Endodermal cell (in vitro differentiated cells): ENCODE results near the gene TTC29. TPM values are rescaled to one million over a fixed set of nuclear protein-coding genes. Genes with fewer than 3 reads are reported as not detected.

Source experiments
- DNase-seq: peaks from one replicate; pipeline ENCODE4 v3.0.0-alpha.2; 2017
- H3K27ac ChIP-seq: 2 replicates; pipeline ENCODE4 v1.5.1; 2013; ENCODE audit warnings: mild to moderate bottlenecking, low read depth, low read length, moderate library complexity
- H3K27me3 ChIP-seq: 2 replicates; pipeline ENCODE4 v1.6.1; 2013; ENCODE audit warnings: mild to moderate bottlenecking, low read length, moderate library complexity; ENCODE audit not compliant: insufficient read depth, control insufficient read depth, poor library complexity, severe bottlenecking
- H3K36me3 ChIP-seq: 2 replicates; pipeline ENCODE4 v1.7.0; 2013; ENCODE audit warnings: mild to moderate bottlenecking, low read length, moderate library complexity; ENCODE audit not compliant: control insufficient read depth, insufficient read depth
- H3K4me1 ChIP-seq: one replicate; pipeline ENCODE4 v1.7.0; 2013; ENCODE audit warnings: low read length; ENCODE audit not compliant: control insufficient read depth, insufficient read depth
- H3K4me3 ChIP-seq: 2 replicates; pipeline ENCODE4 v1.5.1; 2013; ENCODE audit warnings: mild to moderate bottlenecking, low read length, moderate library complexity
- H3K9ac ChIP-seq: 2 replicates; pipeline ENCODE4 v1.6.1; 2013; ENCODE audit warnings: mild to moderate bottlenecking, low read length, moderate library complexity; ENCODE audit not compliant: poor library complexity, severe bottlenecking; ENCODE audit errors: extremely low read depth
- H3K9me3 ChIP-seq: 2 replicates; pipeline ENCODE4 v1.6.1; 2013; ENCODE audit warnings: mild to moderate bottlenecking, low read length, moderate library complexity; ENCODE audit not compliant: control insufficient read depth
- H3K27ac Mint-ChIP-seq: 2 replicates; pipeline ENCODE4 v1.8.0; 2020; ENCODE audit warnings: mixed read lengths
- H3K27me3 Mint-ChIP-seq: 2 replicates; pipeline ENCODE4 v1.8.0; 2021; ENCODE audit warnings: mild to moderate bottlenecking, mixed read lengths; ENCODE audit not compliant: insufficient read depth
- H3K36me3 Mint-ChIP-seq: 2 replicates; pipeline ENCODE4 v1.8.0; 2020; ENCODE audit warnings: low read depth, mixed read lengths
- H3K4me1 Mint-ChIP-seq: 2 replicates; pipeline ENCODE4 v1.8.0; 2020; ENCODE audit warnings: mixed read lengths
- H3K4me3 Mint-ChIP-seq: 2 replicates; pipeline ENCODE4 v1.8.0; 2020; ENCODE audit warnings: mild to moderate bottlenecking, moderate library complexity, mixed read lengths
- H3K9me3 Mint-ChIP-seq: 2 replicates; pipeline ENCODE4 v1.8.0; 2020; ENCODE audit warnings: mild to moderate bottlenecking, mixed read lengths
- WGBS, 2 experiments: methylation state at CpG; one replicate each; pipeline versions ENCODE4 v1.1.5 to v1.1.7; 2013; ENCODE audit warnings: missing lambda C conversion rate in 2 of 2, mixed read lengths in 1 of 2; ENCODE audit not compliant: insufficient coverage in 1 of 2, insufficient read length in 1 of 2; 5-methylcytosine and 5-hydroxymethylcytosine counted together
- total RNA-seq, 2 donors: library from RNA; stranded (reverse); fragmentation: NEBNext Ultra II Directional in 1 of 2; extraction: Animal tissue kit (Norgen Biotek cat#: 25700) in 1 of 2; gene quantifications; 2 replicates in 1 of 2; 3 replicates in 1 of 2; pipeline ENCODE4 v1.2.1, GENCODE V29; 2021
- TF ChIP-seq, protein P1 (sequence below): fragments of 200-600 bp; sonication (generic); conservative IDR thresholded peaks from 2 replicates; pipeline ENCODE4 v1.5.0; 2021; ENCODE audit warnings: antibody characterized with exemption, mild to moderate bottlenecking

The TTC29 gene
- total RNA-seq, 2 donors from 2014 or later, result 2.7 to 6.5 TPM

DNA sequence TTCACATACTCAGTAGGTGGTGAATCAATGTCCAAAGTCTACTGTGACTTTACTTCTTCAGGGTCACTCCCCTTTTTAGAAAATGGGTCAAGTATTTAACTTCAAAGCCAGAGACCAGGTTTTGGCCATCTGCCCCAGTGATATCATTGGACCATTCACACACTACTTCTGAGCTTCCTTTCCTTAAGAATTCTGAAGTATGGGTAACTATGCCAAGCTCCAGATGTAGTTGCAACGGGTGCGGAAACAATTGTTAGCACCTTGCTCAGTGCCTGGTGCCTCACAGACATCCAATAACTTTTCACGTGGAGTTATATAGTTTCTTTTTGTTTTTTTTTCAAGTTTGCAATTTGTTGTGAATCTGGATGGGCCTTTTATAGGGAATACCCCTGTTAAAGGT, 62.6 kb downstream of the TTC29 start:
- Histone ChIP-seq H3K9me3 (no peaks in the 10 kb centered on the region), H3K27ac (no peak overlapping the region), H3K27me3 (no peaks in the 10 kb centered on the region), H3K4me3 (no peak overlapping the region), H3K9ac (no peak overlapping the region), H3K36me3 (no peaks in the 10 kb centered on the region), H3K4me1 (no peaks in the 10 kb centered on the region)
- TF ChIP-seq, protein P1, sequence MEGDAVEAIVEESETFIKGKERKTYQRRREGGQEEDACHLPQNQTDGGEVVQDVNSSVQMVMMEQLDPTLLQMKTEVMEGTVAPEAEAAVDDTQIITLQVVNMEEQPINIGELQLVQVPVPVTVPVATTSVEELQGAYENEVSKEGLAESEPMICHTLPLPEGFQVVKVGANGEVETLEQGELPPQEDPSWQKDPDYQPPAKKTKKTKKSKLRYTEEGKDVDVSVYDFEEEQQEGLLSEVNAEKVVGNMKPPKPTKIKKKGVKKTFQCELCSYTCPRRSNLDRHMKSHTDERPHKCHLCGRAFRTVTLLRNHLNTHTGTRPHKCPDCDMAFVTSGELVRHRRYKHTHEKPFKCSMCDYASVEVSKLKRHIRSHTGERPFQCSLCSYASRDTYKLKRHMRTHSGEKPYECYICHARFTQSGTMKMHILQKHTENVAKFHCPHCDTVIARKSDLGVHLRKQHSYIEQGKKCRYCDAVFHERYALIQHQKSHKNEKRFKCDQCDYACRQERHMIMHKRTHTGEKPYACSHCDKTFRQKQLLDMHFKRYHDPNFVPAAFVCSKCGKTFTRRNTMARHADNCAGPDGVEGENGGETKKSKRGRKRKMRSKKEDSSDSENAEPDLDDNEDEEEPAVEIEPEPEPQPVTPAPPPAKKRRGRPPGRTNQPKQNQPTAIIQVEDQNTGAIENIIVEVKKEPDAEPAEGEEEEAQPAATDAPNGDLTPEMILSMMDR, result no peak
- DNase-seq, result no peak
- WGBS, 2 experiments, result 98% methylated on average over 3 of the region's 3 CpGs; no CpG with 5 or more reads in 1 of the 2 experiments
- Mint-ChIP-seq H3K27me3 (no peaks in the 10 kb centered on the region), H3K4me1 (peaks cover 1% of the 10 kb centered on the region), H3K9me3 (no peaks in the 10 kb centered on the region), H3K27ac (no peak overlapping the region), H3K4me3 (no peak overlapping the region), H3K36me3 (no peaks in the 10 kb centered on the region)

DNA sequence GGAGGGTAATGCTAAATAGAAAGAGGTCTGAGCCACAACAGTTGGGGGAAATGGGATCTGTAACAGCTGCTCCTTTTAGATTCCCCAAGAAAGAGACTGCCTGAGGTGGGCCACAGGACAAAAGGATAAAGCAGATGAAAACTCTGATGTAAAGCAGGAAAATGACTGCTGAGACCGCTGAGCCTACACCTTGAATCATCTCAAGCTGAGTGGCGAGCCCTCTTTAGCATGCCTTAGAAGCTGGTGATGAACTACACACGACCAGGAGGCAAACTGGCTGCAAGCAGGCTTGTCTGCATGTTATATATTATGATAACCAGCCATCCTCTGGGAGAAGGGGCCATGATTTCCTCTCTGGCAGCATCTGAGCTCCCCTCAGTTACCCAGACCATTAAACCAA, 88.4 kb downstream of the TTC29 start:
- Mint-ChIP-seq H3K27ac (no peak overlapping the region), H3K27me3 (no peaks in the 10 kb centered on the region), H3K36me3 (no peaks in the 10 kb centered on the region), H3K9me3 (no peaks in the 10 kb centered on the region), H3K4me3 (no peak overlapping the region), H3K4me1 (peaks cover 4% of the 10 kb centered on the region)
- no peak for DNase-seq
- Histone ChIP-seq H3K27ac (no peak overlapping the region), H3K9me3 (no peaks in the 10 kb centered on the region), H3K4me3 (no peak overlapping the region), H3K9ac (no peak overlapping the region), H3K4me1 (no peaks in the 10 kb centered on the region), H3K36me3 (no peaks in the 10 kb centered on the region), H3K27me3 (no peaks in the 10 kb centered on the region)
- WGBS, 2 experiments, result 77% methylated on average over 3 of the region's 3 CpGs
- TF ChIP-seq, protein P1, result no peak

DNA sequence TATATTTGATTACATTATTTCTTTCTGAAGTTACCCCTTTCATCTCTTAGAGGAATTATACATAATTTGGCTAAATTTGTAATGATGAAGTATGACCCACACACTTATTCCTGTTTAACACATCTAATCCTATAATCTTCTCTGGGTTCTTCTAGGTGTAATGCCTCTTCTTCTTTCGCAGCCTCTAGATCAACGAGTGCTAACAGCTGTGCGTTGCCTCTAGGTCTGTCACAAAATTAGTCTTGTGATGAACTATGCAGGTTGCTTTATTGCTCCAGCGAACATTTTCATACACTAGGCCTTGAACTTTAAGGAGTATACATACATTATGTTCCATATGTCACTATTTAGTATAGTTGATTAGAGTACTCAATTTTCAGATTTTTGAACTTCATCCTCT, 89.9 kb downstream of the TTC29 start:
- Mint-ChIP-seq H3K27me3 (no peaks in the 10 kb centered on the region), H3K9me3 (no peaks in the 10 kb centered on the region), H3K4me1 (peaks cover 4% of the 10 kb centered on the region), H3K36me3 (no peaks in the 10 kb centered on the region), H3K27ac (no peak overlapping the region), H3K4me3 (no peak overlapping the region)
- H3K9me3 ChIP-seq, result no peaks in the 10 kb centered on the region
- H3K27me3 ChIP-seq, result no peaks in the 10 kb centered on the region
- no peak overlapping the region for H3K9ac ChIP-seq
- 93% methylated on average over 4 of the region's 4 CpGs; no CpG with 5 or more reads in 1 of the 2 experiments for WGBS, 2 experiments
- H3K4me3 ChIP-seq, result no peak overlapping the region
- no peak for DNase-seq
- TF ChIP-seq, protein P1, result no peak
- no peak overlapping the region for H3K27ac ChIP-seq
- H3K36me3 ChIP-seq, result no peaks in the 10 kb centered on the region
- no peaks in the 10 kb centered on the region for H3K4me1 ChIP-seq
